Tibial artery (tissue), 4 donors: ENCODE data around the gene MAZ.

Experiments used
- DNase-seq, 2 donors: peaks; one replicate each; pipeline ENCODE4 v3.0.0-alpha.2; 2019
- H3K27ac ChIP-seq, 2 donors: fragments of 200-600 bp; sonication (generic) in 1 of 2; 1 replicate in 1 of 2; 2 replicates in 1 of 2; pipeline ENCODE4 v1.5.1; 2018 to 2019; ENCODE audit warnings: mild to moderate bottlenecking in 1 of 2
- H3K27me3 ChIP-seq, 2 donors: fragments of 200-600 bp; sonication (generic) in 1 of 2; one replicate each; pipeline versions ENCODE4 v1.5.1 to v1.6.0; 2016 to 2019
- H3K36me3 ChIP-seq, 3 donors: fragments of 200-600 bp; sonication (generic) in 2 of 3; one replicate each; pipeline ENCODE4 v1.5.1; 2016 to 2019; ENCODE audit warnings: mild to moderate bottlenecking in 2 of 3
- H3K4me1 ChIP-seq, 4 donors: fragments of 200-600 bp; sonication (generic) in 2 of 4; 1 replicate in 3 of 4; 2 replicates in 1 of 4; pipeline ENCODE4 v1.5.1; 2016 to 2019
- H3K4me3 ChIP-seq, 2 donors: fragments of 200-600 bp; sonication (generic) in 1 of 2; 1 replicate in 1 of 2; 2 replicates in 1 of 2; pipeline ENCODE4 v1.5.1; 2018 to 2019; ENCODE audit warnings: mild to moderate bottlenecking in 2 of 2
- H3K9me3 ChIP-seq, 3 donors: fragments of 200-600 bp; sonication (generic) in 1 of 3; one replicate each; pipeline ENCODE4 v1.5.1; 2016 to 2019
- CTCF ChIP-seq, 2 experiments: fragments of 200-600 bp in 1 of 2; fragments of 450-650 bp in 1 of 2; IDR thresholded peaks; one replicate each; pipeline ENCODE4 v1.5.1; 2017 to 2019; ENCODE audit warnings: antibody characterized with exemption in 2 of 2, mild to moderate bottlenecking in 1 of 2, moderate library complexity in 1 of 2
- intact Hi-C: fragments of 100-400 bp; cut with DNase I; formaldehyde crosslinking; loops from one replicate; pipeline ENCODE4 v1.15.0; 2023; ENCODE audit warnings: low total_unique reads

The MAZ gene

GRCh38 chr16:29816694-29817441 is 10.5 kb downstream of the MAZ start:
- peak overlapping the region; percentile 90 to 97 for H3K27ac ChIP-seq
- no peaks in the 10 kb centered on the region for H3K9me3 ChIP-seq
- DNase-seq, result peak; percentile 62 to 90
- H3K27me3 ChIP-seq, result no peaks in the 10 kb centered on the region
- H3K36me3 ChIP-seq, result peaks cover 5 to 22% (median 9%) of the 10 kb centered on the region in 3 donors
- intact Hi-C loops, result loop anchor here (10.0 kb wide), 1 partner anchor 178 kb away; the partner anchor contains the start of genes HIRIP3 and INO80E
- peaks cover 0 to 69% (median 56%) of the 10 kb centered on the region in 4 donors for H3K4me1 ChIP-seq
- no peak for TF ChIP-seq CTCF (IDR thresholded peaks at IDR 0.05)
- peak overlapping the region; percentile 63 to 79 for H3K4me3 ChIP-seq

- Histone ChIP-seq H3K9me3 (no peaks in the 10 kb centered on the region), H3K4me1 (peaks cover 7 to 73% (median 62%) of the 10 kb centered on the region in 4 donors), H3K27ac (no peak overlapping the region), H3K36me3 (peaks cover 5 to 22% (median 9%) of the 10 kb centered on the region in 3 donors), H3K27me3 (no peaks in the 10 kb centered on the region), H3K4me3 (no peak overlapping the region)
- DNase-seq, result no peak
- intact Hi-C loops, result loop anchor here (10.0 kb wide), 1 partner anchor 177 kb away; the partner anchor contains the start of genes HIRIP3 and INO80E
- no peak for TF ChIP-seq CTCF (IDR thresholded peaks at IDR 0.05)
Observed at GRCh38 chr16:29818082-29818481, 11.8 kb downstream of the MAZ start.

DNA sequence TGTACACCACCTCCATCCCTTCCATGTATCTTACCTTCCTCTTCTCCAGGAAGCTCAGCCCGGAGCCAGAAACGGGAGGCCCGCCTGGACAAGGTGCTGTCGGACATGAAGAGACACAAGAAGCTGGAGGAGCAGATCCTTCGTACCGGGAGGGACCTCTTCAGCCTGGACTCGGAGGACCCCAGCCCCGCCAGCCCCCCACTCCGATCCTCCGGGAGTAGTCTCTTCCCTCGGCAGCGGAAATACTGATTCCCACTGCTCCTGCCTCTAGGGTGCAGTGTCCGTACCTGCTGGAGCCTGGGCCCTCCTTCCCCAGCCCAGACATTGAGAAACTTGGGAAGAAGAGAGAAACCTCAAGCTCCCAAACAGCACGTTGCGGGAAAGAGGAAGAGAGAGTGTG is 13.2 kb downstream of the MAZ start:
- no peak overlapping the region for H3K4me3 ChIP-seq
- intact Hi-C loops, result loop anchor here (10.0 kb wide), 1 partner anchor 175 kb away; the partner anchor contains the start of genes HIRIP3 and INO80E

DNA sequence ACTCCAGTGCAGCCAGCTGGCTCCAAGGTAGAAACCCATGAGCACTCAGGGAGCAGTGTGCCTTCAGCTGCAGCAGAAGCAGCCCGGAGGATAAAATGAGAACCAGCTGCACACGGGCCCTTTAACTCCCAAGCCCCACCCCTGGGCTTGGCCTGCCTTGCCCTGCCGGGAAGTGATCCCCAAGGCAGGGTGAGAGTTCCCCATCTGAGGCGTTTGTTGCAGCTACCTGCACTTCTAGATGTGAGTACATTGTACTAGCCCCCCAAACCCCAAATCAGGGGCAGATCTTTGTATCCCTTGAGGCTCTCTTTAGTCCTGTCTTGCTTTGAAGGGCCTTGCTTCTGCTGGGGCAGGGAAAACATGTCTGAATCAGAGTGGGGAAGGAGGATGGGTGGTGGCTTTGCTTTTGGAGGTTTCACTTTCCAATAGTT is 14.0 kb downstream of the MAZ start, which contains the start of gene MVP:
TSS of gene MVP (plus strand) at position 192 of the 431 bp plus-strand sequence. CDS start 10,088 bp downstream, outside the sequence.
- peak; percentile 80 to 83 for DNase-seq
- Histone ChIP-seq H3K36me3 (peaks cover 5 to 22% (median 9%) of the 10 kb centered on the region in 3 donors), H3K9me3 (no peaks in the 10 kb centered on the region), H3K27ac (peak within 1 kb of the TSS; percentile 89 to 90), H3K4me3 (peak within 1 kb of the TSS; percentile 59 to 72), H3K4me1 (peaks cover 7 to 73% (median 61%) of the 10 kb centered on the region in 4 donors), H3K27me3 (no peaks in the 10 kb centered on the region)
- intact Hi-C loops, result no loop called here
- TF ChIP-seq CTCF (IDR thresholded peaks at IDR 0.05), result no peak

More for the DNA sequence above, 13.2 kb downstream of the MAZ start:
- peaks cover 7 to 73% (median 61%) of the 10 kb centered on the region in 4 donors for H3K4me1 ChIP-seq
- H3K36me3 ChIP-seq, result peaks cover 5 to 22% (median 9%) of the 10 kb centered on the region in 3 donors
- no peaks in the 10 kb centered on the region for H3K9me3 ChIP-seq
- H3K27me3 ChIP-seq, result no peaks in the 10 kb centered on the region
- peak overlapping the region; percentile 89 to 90 for H3K27ac ChIP-seq
- no peak for DNase-seq
- no peak for TF ChIP-seq CTCF (IDR thresholded peaks at IDR 0.05)

GRCh38 chr16:29820730-29821642 is 14.7 kb downstream of the MAZ start:
- peaks cover 7 to 78% (median 67%) of the 10 kb centered on the region in 4 donors for H3K4me1 ChIP-seq
- peak overlapping the region; percentile 59 to 72 for H3K4me3 ChIP-seq
- H3K9me3 ChIP-seq, result no peaks in the 10 kb centered on the region
- H3K36me3 ChIP-seq, result peaks cover 5 to 22% (median 9%) of the 10 kb centered on the region in 3 donors
- TF ChIP-seq CTCF (IDR thresholded peaks at IDR 0.05), result no peak
- H3K27me3 ChIP-seq, result no peaks in the 10 kb centered on the region
- H3K27ac ChIP-seq, result peak overlapping the region; percentile 89 to 90
- intact Hi-C loops, result no loop called here
- peak; percentile 60 to 82 for DNase-seq
